IPS DF 6.9 (cell line): ENCODE results near the gene UNKL.

ENCODE experiments used
- DNase-seq: peaks from one replicate; pipeline ENCODE4 v3.0.0-alpha.2; 2013; ENCODE audit warnings: low read depth, low spot score
- H3K27ac ChIP-seq: one replicate; pipeline ENCODE4 v1.5.1; 2013; ENCODE audit warnings: low read length, control low read depth
- H3K27me3 ChIP-seq: 2 replicates; pipeline ENCODE4 v1.6.1; 2013; ENCODE audit warnings: mild to moderate bottlenecking, low read length; ENCODE audit not compliant: control insufficient read depth, insufficient read depth
- H3K36me3 ChIP-seq: 2 replicates; pipeline ENCODE4 v1.6.1; 2013; ENCODE audit warnings: low read length; ENCODE audit not compliant: control insufficient read depth, insufficient read depth
- H3K4me1 ChIP-seq: 2 replicates; pipeline ENCODE4 v1.6.1; 2013; ENCODE audit warnings: low read length; ENCODE audit not compliant: control insufficient read depth, insufficient read depth
- H3K4me3 ChIP-seq: 2 replicates; pipeline ENCODE4 v1.5.1; 2013; ENCODE audit warnings: mild to moderate bottlenecking, low read length
- H3K9me3 ChIP-seq: 2 replicates; pipeline ENCODE4 v1.6.1; 2013; ENCODE audit warnings: low read length, inconsistent platforms; ENCODE audit not compliant: control insufficient read depth, insufficient read depth
- WGBS: extraction: QIAGEN DNeasy Blood & Tissue Kit; methylation state at CpG from one replicate; pipeline ENCODE4 v1.1.7; 2013; ENCODE audit warnings: mixed read lengths, missing lambda C conversion rate; ENCODE audit not compliant: insufficient read length, insufficient coverage; 5-methylcytosine and 5-hydroxymethylcytosine counted together

The UNKL gene

GRCh38 chr16:1344499-1344898 is 70.0 kb downstream of the UNKL start:
- Histone ChIP-seq H3K27ac (no peak overlapping the region), H3K27me3 (no peaks in the 10 kb centered on the region), H3K4me3 (no peak overlapping the region), H3K36me3 (peaks cover 12% of the 10 kb centered on the region), H3K9me3 (no peaks in the 10 kb centered on the region), H3K4me1 (0 out of 2 replicates have a peak, but pooled peaks cover 5% of the 10 kb centered on the region)
- DNase-seq = no peak
- no CpG with 5 or more reads among the region's 14 CpGs for WGBS

GRCh38 chr16:1343428-1344242 is 70.9 kb downstream of the UNKL start:
- peak overlapping the region; percentile 17; the same call in 1 of the 2 replicates for H3K4me3 ChIP-seq
- H3K4me1 ChIP-seq = 0 out of 2 replicates have a peak, but pooled peaks cover 5% of the 10 kb centered on the region
- H3K9me3 ChIP-seq = no peaks in the 10 kb centered on the region
- no peak overlapping the region for H3K27ac ChIP-seq
- H3K36me3 ChIP-seq = peaks cover 5% of the 10 kb centered on the region
- DNase-seq = no peak
- no CpG with 5 or more reads among the region's 44 CpGs for WGBS
- no peaks in the 10 kb centered on the region for H3K27me3 ChIP-seq

- Histone ChIP-seq H3K9me3 (no peaks in the 10 kb centered on the region), H3K36me3 (0 out of 2 replicates have a peak, but pooled peaks cover 2% of the 10 kb centered on the region), H3K4me3 (peak overlapping the region; percentile 17; the same call in 1 of the 2 replicates), H3K27ac (no peak overlapping the region), H3K27me3 (no peaks in the 10 kb centered on the region), H3K4me1 (0 out of 2 replicates have a peak, but pooled peaks cover 5% of the 10 kb centered on the region)
- WGBS = no CpG with 5 or more reads among the region's 49 CpGs
- DNase-seq = peak; percentile 82
Measured at GRCh38 chr16:1342526-1343427, 71.7 kb downstream of the UNKL start.

- H3K27me3 ChIP-seq = no peaks in the 10 kb centered on the region
- H3K36me3 ChIP-seq = no peaks in the 10 kb centered on the region
- no peak overlapping the region for H3K27ac ChIP-seq
- no CpG with 5 or more reads among the region's 39 CpGs for WGBS
- 0 out of 2 replicates have a peak, but pooled peaks cover 5% of the 10 kb centered on the region for H3K4me1 ChIP-seq
- no peaks in the 10 kb centered on the region for H3K9me3 ChIP-seq
- DNase-seq = no peak
- no peak overlapping the region for H3K4me3 ChIP-seq
Measured at GRCh38 chr16:1341495-1342420, 72.7 kb downstream of the UNKL start.

GRCh38 chr16:1340730-1341494 is 73.6 kb downstream of the UNKL start:
- Histone ChIP-seq H3K27me3 (no peaks in the 10 kb centered on the region), H3K27ac (no peak overlapping the region)
- no CpG with 5 or more reads among the region's 36 CpGs for WGBS

GRCh38 chr16:1338855-1339675 is 75.4 kb downstream of the UNKL start:
- Histone ChIP-seq H3K4me1 (peaks cover 7% of the 10 kb centered on the region; the same call in 1 of the 2 replicates), H3K4me3 (no peak overlapping the region), H3K9me3 (no peaks in the 10 kb centered on the region), H3K36me3 (no peaks in the 10 kb centered on the region), H3K27ac (no peak overlapping the region), H3K27me3 (peaks cover 10% of the 10 kb centered on the region; the same call in 1 of the 2 replicates)
- no CpG with 5 or more reads among the region's 31 CpGs for WGBS
- no peak for DNase-seq

More at GRCh38 chr16:1340730-1341494, 73.6 kb downstream of the UNKL start:
- no peak for DNase-seq
- H3K36me3 ChIP-seq = no peaks in the 10 kb centered on the region
- 0 out of 2 replicates have a peak, but pooled peaks cover 5% of the 10 kb centered on the region for H3K4me1 ChIP-seq
- H3K9me3 ChIP-seq = no peaks in the 10 kb centered on the region
- no peak overlapping the region for H3K4me3 ChIP-seq

GRCh38 chr16:1338119-1338730 is 76.3 kb downstream of the UNKL start:
- WGBS = no CpG with 5 or more reads among the region's 30 CpGs
- DNase-seq = no peak
- Histone ChIP-seq H3K36me3 (no peaks in the 10 kb centered on the region), H3K4me3 (no peak overlapping the region), H3K4me1 (peaks cover 6% of the 10 kb centered on the region; the same call in 1 of the 2 replicates), H3K9me3 (no peaks in the 10 kb centered on the region), H3K27me3 (peaks cover 13% of the 10 kb centered on the region; the same call in 1 of the 2 replicates), H3K27ac (no peak overlapping the region)

DNA sequence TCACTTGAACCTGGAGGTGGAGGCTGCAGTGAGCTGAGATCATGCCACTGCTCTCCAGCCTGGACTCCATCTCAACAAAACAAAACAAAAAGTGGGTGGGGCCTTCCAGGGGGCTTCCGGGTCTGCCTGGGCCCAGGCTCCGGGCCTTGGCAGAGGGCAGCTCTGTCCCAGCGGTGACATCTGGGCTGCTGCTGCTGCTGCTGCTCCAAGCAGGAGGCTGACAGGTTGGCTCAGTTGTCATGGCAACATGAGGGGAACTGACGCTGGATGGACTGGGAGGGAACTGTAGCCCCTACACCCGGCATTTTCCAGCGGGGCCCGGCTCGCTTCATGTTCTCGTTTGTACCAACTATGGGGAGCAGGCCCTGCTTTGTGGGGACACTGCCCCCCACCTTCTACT is 77.0 kb downstream of the UNKL start:
- no peak overlapping the region for H3K27ac ChIP-seq
- no peak overlapping the region for H3K4me3 ChIP-seq
- WGBS = no CpG with 5 or more reads among the region's 9 CpGs
- H3K4me1 ChIP-seq = peaks cover 4% of the 10 kb centered on the region; the same call in 1 of the 2 replicates
- no peaks in the 10 kb centered on the region for H3K36me3 ChIP-seq
- H3K9me3 ChIP-seq = no peaks in the 10 kb centered on the region
- peaks cover 13% of the 10 kb centered on the region; the same call in 1 of the 2 replicates for H3K27me3 ChIP-seq
- no peak for DNase-seq
